HG02763 (cell line): Measurements from ENCODE around the gene TANGO6.
"Not testable (repeated sequence)": the region's sequence is repeated elsewhere in the genome, so short reads cannot be mapped to it uniquely, and the experiment has no call there.

Experiments
- ATAC-seq: cut with Tn5 transposase; IDR thresholded peaks from one replicate; pipeline ENCODE4 v1.9.1; 2021; ENCODE audit warnings: mild to moderate bottlenecking, moderate library complexity; ENCODE audit not compliant: unreplicated experiment

The TANGO6 gene

DNA sequence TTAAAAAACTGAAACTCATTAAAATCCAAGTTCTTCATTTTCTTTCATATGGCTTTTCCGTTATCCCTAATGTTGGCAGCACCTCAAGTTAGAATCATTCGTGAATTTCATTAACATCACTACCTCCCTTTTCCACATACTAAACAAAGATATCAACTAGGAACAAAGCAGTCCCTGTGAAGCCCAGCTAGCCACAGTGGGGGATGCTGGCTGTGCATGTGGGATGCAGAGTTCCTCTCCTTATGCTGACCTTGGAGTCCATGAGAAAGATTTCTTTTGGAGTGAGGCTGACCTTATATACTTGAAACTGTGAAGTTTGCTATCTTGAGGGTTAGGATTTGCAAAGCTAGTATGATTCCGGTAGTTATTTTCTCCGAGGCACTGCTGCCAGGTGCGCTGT is 117.6 kb downstream of the TANGO6 start:
- ATAC-seq, result no peak

- no peak for ATAC-seq
Observed at GRCh38 chr16:68961778-68962402, 118.6 kb downstream of the TANGO6 start.

GRCh38 chr16:68969338-68969737 is 126.0 kb downstream of the TANGO6 start:
- no peak for ATAC-seq

DNA sequence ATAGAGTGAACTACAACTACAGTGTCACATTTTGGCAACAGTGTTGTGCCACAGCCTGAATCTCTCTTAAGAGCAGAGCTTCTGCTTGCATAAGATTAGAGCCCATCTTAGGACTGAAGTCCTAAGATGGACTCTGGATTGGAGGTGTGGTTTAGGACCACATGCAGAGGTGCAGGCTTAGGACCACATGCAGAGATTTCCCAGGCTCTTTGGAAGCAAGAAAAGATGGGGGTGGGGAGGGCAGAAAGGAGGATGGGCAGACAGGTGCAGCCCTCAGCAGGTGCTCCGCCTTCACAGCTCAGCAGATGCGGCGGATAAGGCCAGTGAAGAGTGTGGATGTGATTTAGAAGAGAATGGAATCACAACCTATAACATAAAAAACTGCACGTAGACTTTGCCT is 128.7 kb downstream of the TANGO6 start:
- no peak for ATAC-seq

- ATAC-seq, result no peak
Observed at GRCh38 chr16:68972720-68973119, 129.4 kb downstream of the TANGO6 start.

DNA sequence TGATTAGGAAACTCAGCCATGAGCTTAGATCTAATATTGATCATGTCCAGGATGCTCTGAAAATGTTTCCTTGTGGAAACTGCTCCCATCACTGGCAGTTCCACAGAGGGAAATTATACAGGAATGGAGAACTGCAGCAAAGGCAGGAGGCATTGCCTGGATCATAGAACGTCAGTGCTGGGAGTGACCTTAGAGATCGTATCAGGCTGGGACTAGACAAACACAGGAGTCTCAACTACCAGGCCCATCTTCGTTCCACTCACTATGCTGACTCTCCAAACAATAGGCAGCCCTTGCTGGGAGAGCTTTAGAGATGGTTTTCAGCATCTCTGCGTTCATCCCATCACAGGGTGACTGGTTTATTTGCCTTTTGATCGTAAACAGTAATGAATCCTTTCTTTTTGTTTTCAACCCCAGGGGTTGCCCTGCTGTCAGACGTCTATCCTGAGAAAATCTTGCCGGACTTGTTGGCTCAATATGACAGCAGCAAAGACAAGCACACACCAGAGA is 130.3 kb downstream of the TANGO6 start:
- no peak for ATAC-seq

GRCh38 chr16:68978303-68978954 is 135.1 kb downstream of the TANGO6 start:
- no peak for ATAC-seq

GRCh38 chr16:68980695-68981315 is 137.5 kb downstream of the TANGO6 start:
- ATAC-seq, result no peak

DNA sequence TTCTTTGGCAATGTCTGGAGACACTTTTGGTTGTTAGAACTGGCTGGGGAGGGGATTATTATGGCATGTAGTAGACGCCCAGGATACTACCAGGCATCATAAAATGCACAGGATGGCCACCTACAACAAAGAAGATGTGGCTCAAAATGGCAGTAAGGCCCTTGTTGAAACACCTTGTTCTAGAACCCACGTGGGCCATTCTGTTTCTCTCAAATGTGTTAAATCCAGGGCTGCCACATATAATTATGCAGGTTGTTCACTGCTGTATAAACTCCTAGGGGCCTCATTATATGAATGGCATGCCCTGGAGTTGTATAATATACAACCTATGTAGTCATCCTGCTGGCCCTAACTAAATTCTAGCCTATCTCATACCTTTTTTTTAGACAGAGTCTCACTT is 138.6 kb downstream of the TANGO6 start:
- ATAC-seq, result no peak

GRCh38 chr16:68984467-68984866 is 141.1 kb downstream of the TANGO6 start:
- ATAC-seq, result no peak

DNA sequence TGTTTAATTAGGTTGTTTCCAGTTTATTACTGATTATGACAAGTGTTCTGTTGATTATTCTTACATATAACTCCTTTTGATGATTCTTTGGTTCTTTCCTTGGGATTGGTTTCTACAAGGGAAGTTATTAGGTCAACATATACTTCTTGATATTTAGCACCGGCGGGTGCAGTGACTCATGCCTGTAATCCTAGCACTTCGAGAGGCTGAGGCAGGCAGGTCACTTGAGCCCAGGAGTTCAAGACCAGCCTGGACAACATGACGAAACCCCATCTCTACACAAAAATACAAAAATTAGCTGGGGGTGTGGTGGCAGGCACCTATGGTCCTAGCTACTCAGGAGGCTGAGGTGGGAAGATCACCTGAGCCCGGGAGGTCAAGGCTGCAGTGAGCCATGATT is 141.9 kb downstream of the TANGO6 start:
- ATAC-seq, result no peak

DNA sequence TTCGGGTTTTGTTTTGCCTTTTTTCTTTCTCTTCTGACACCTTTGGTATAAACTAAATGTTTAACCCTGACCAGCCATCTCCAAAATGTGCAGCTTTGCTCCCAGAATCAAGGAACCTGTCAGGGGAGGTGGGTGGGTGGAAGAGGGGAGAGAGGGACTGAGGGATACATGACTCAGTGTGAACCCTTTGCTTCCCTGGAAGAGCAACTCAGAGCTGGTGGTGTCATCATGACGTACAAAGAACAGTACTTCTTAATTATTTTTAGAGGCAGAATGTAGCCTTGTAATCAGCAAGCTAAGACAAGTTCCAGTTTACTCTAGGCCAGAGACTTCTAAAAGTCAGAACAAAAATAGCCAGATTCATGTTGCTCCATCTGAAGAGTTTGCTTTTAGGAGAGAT is 142.5 kb downstream of the TANGO6 start:
- no peak for ATAC-seq

- no peak for ATAC-seq
Observed at GRCh38 chr16:68987734-68988457, 144.6 kb downstream of the TANGO6 start.

DNA sequence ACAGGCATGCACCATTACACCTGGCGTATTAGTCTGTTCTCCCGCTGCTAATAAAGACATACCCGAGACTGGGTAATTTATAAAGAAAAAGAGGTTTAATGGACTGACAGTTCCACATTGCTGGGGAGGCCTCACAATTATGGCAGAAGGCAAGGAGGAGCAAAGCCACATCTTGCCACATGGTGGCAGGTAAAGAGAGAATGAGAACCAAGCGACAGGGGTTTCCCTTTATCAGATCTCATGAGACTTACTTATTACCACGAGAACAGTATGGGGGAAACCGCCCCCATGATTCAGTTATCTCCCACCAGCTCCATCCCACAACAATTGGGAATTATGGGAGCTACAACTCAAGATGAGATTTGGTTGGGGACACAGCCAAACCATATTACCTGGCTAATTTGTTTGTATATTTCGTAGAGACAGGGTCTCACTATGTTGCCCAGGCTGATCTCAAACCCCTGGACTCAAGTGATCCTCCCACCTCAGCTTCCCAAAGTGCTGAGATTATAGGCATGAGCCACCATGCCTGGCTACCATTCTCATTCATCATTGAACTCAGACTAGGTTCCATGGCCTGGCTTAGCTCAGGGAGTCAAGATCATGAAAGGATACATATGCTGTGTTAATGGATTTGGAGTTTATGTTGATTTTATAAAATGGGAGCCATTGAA is 147.0 kb downstream of the TANGO6 start:
- ATAC-seq, result not testable (repeated sequence)

- ATAC-seq, result no peak
Observed at GRCh38 chr16:68991075-68991474, 147.7 kb downstream of the TANGO6 start.

DNA sequence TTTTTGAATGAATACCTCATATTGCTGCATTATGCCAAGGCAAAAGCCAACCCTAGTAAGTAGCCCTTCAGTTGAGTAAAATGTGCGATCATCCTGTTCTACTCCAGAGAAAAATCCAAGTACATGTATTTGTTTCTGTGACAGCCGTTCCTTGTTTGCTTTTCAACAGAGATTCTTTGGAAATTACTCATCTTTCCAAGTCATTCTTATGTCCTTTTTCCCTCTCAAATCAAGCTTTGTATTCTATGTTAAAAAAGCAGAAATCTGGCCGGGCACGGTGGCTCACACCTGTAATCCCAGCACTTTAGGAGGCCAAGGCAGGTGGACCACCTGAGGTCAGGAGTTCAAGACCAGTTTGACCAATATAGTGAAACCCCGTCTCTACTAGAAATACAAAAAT is 149.2 kb downstream of the TANGO6 start:
- ATAC-seq, result no peak

- no peak for ATAC-seq
Observed at GRCh38 chr16:68993456-68993855, 150.1 kb downstream of the TANGO6 start.

DNA sequence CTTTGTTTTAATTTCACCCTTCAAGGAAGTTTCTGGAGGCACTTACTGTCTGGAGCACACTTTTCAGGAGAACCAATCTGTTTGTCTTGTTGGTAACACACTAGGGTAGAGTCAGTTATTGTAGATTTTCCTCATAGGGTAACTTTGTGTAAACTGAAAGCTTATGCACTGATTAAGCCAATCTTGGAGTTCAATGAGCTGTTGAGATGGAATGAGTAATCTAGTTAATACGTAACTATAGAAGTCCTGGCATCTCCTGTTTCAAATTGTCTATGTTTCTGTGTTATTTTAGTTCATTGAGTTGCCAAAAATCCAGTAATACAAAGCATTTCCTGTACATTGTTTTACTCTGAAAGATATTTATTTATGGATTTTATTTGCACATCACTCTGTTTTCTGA is 150.6 kb downstream of the TANGO6 start:
- no peak for ATAC-seq

GRCh38 chr16:68994324-68994723 is 151.0 kb downstream of the TANGO6 start:
- ATAC-seq, result no peak

DNA sequence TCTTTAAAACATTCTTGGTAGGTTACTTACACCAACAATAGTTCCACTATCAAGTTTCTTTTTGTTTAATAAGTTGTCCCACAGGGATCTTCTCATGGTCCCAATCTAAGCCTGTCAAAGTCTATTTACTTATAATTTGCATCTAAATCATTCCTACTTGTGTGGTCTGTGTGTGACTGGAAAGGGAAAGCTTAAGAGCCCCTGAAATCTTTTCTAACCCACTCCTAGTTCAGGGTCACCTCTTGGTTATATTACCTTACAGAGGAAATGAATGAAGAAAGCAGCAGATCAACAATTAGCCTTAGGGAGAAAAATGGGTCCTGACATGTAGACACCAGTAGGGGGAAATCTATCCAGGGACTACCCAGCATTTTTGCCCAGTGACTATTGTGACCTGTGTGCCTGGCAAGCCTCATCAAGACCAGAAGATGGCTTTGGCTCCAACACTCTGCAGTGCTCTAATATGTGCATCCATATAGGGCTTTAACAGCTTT is 151.7 kb downstream of the TANGO6 start:
- ATAC-seq, result no peak

- ATAC-seq, result no peak
Observed at GRCh38 chr16:68997564-68997963, 154.2 kb downstream of the TANGO6 start.
